AG20443 (cell line): ENCODE results near the gene ADNP2.

ENCODE experiments used
- DNase-seq: peaks from one replicate; pipeline ENCODE4 v3.0.0; 2012; ENCODE audit warnings: low spot score, mixed read lengths

ADNP2 gene

GRCh38 chr18:80107426-80107825 lies 1.6 kb upstream of the ADNP2 start:
- no peak for DNase-seq

GRCh38 chr18:80108121-80108536 lies 933 bp upstream of the ADNP2 start:
- no peak for DNase-seq

GRCh38 chr18:80109676-80110078 lies 615 bp downstream of the ADNP2 start:
- DNase-seq, result peak; percentile 83

- DNase-seq, result no peak
Measured at GRCh38 chr18:80112624-80113248, 3.7 kb downstream of the ADNP2 start.

- DNase-seq, result no peak
Measured at GRCh38 chr18:80115035-80115434, 6.0 kb downstream of the ADNP2 start.

GRCh38 chr18:80119111-80119510 lies 10.0 kb downstream of the ADNP2 start:
- DNase-seq, result no peak

GRCh38 chr18:80120932-80121331 lies 11.9 kb downstream of the ADNP2 start:
- DNase-seq, result no peak

- DNase-seq, result no peak
Measured at GRCh38 chr18:80124131-80124530, 15.1 kb downstream of the ADNP2 start.

- no peak for DNase-seq
Measured at GRCh38 chr18:80126797-80127196, 17.7 kb downstream of the ADNP2 start.

- no peak for DNase-seq
Measured at GRCh38 chr18:80127635-80128034, 18.6 kb downstream of the ADNP2 start.

GRCh38 chr18:80129672-80130367 lies 20.8 kb downstream of the ADNP2 start:
- DNase-seq, result no peak

- DNase-seq, result no peak
Measured at GRCh38 chr18:80130555-80130954, 21.5 kb downstream of the ADNP2 start.

- DNase-seq, result no peak
Measured at GRCh38 chr18:80132180-80132812, 23.2 kb downstream of the ADNP2 start.

GRCh38 chr18:80133124-80133523 lies 24.1 kb downstream of the ADNP2 start:
- no peak for DNase-seq

- DNase-seq, result no peak
Measured at GRCh38 chr18:80135136-80135535, 26.1 kb downstream of the ADNP2 start.

GRCh38 chr18:80136679-80137078 lies 27.6 kb downstream of the ADNP2 start:
- DNase-seq, result no peak

- DNase-seq, result no peak
Measured at GRCh38 chr18:80137137-80137536, 28.1 kb downstream of the ADNP2 start.

- DNase-seq, result no peak
Measured at GRCh38 chr18:80137976-80138375, 28.9 kb downstream of the ADNP2 start.

GRCh38 chr18:80140455-80140985 lies 31.5 kb downstream of the ADNP2 start:
- no peak for DNase-seq

GRCh38 chr18:80143881-80144280 lies 34.8 kb downstream of the ADNP2 start:
- no peak for DNase-seq

- DNase-seq, result no peak
Measured at GRCh38 chr18:80145196-80145804, 36.2 kb downstream of the ADNP2 start.

- no peak for DNase-seq
Measured at GRCh38 chr18:80147037-80147417, 38.0 kb downstream of the ADNP2 start.
